Measurements from ENCODE around the gene MTG2. TPM values are rescaled to one million over a fixed set of nuclear protein-coding genes. Genes with fewer than 3 reads are reported as not detected.

MTG2 gene
- total and polyA plus RNA-seq, 8 donors = 13.6 to 77.9 (median 21.4) TPM

DNA sequence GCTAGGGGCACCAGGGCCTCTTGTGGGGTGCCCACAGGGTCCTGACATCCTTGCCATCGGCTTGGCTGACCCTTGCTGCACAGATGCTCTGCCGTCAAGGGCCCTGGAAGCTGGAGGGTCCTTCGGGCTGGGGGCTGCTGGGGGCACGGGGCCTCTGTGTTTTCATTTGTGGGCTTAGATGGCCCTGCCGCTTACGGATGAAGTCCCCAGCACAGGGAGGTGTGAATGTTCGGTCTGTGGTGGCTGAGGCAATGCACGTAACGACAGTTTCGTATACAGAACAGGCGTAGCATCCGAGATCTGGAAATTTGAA is 24.8 kb upstream of the MTG2 start:
- Histone ChIP-seq H3K27ac (no peak overlapping the region), H3K27me3 (no peaks in the 10 kb centered on the region), H3K4me1 (peaks cover 0 to 20% (median 16%) of the 10 kb centered on the region in 4 donors), H3K36me3 (peaks cover 24 to 71% (median 70%) of the 10 kb centered on the region in 4 donors), H3K9me3 (no peaks in the 10 kb centered on the region), H3K4me3 (no peak overlapping the region)
- DNase-seq = no peak
- intact Hi-C loops (cut with DNase I; ENCODE audit: low total_unique reads) = no loop called here
- WGBS, 5 donors = 96 to 97% (median 97%) methylated on average over 10 to 12 of the region's 12 CpGs
- no peak for TF ChIP-seq POLR2A (IDR thresholded peaks at IDR 0.05)
- TF ChIP-seq POLR2AphosphoS5 (IDR thresholded peaks at IDR 0.05) = no peak
- no peak for TF ChIP-seq EP300 (IDR thresholded peaks at IDR 0.05)
- TF ChIP-seq, protein P1, sequence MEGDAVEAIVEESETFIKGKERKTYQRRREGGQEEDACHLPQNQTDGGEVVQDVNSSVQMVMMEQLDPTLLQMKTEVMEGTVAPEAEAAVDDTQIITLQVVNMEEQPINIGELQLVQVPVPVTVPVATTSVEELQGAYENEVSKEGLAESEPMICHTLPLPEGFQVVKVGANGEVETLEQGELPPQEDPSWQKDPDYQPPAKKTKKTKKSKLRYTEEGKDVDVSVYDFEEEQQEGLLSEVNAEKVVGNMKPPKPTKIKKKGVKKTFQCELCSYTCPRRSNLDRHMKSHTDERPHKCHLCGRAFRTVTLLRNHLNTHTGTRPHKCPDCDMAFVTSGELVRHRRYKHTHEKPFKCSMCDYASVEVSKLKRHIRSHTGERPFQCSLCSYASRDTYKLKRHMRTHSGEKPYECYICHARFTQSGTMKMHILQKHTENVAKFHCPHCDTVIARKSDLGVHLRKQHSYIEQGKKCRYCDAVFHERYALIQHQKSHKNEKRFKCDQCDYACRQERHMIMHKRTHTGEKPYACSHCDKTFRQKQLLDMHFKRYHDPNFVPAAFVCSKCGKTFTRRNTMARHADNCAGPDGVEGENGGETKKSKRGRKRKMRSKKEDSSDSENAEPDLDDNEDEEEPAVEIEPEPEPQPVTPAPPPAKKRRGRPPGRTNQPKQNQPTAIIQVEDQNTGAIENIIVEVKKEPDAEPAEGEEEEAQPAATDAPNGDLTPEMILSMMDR (IDR thresholded peaks at IDR 0.05) = no peak

- intact Hi-C loops (cut with DNase I; ENCODE audit: low total_unique reads) = no loop called here
These were observed 24.3 kb upstream of the MTG2 start for GRCh38 chr20:62158541-62158940.

DNA sequence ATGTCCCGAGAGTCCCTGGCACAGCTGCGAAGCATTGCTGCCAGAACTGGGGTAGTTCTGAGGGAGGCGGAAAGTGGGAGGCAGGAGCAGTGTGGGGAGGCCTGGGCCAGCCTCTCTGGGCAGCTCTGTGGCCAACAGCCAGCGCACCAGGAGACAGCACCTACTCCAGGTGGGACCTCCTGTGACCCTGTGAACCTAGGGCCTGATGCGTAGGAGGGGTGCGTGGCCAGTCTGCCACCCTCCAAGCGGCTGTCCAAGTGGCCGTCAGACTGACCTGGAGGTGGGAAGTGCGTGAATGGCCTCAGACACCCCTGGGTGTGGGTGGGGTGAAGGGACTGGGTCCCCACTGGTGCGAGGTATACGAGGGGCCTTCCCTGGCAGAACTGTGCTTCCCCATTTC is 23.8 kb upstream of the MTG2 start:
- peaks cover 0 to 20% (median 16%) of the 10 kb centered on the region in 4 donors for H3K4me1 ChIP-seq
- no peak overlapping the region for H3K27ac ChIP-seq
- peaks cover 34 to 76% (median 75%) of the 10 kb centered on the region in 4 donors for H3K36me3 ChIP-seq
- no peaks in the 10 kb centered on the region for H3K9me3 ChIP-seq
- intact Hi-C loops (cut with DNase I; ENCODE audit: low total_unique reads) = no loop called here
- no peaks in the 10 kb centered on the region for H3K27me3 ChIP-seq
- TF ChIP-seq POLR2AphosphoS5 (IDR thresholded peaks at IDR 0.05) (no peak), EP300 (IDR thresholded peaks at IDR 0.05) (no peak), POLR2A (IDR thresholded peaks at IDR 0.05) (no peak)
- TF ChIP-seq, protein P1 (IDR thresholded peaks at IDR 0.05) = no peak
- DNase-seq = no peak
- 87 to 96% (median 90%) methylated on average over 8 to 11 of the region's 11 CpGs for WGBS, 5 donors
- H3K4me3 ChIP-seq = no peak overlapping the region

More at GRCh38 chr20:62158541-62158940, 24.3 kb upstream of the MTG2 start:
- Histone ChIP-seq H3K4me3 (no peak overlapping the region), H3K27me3 (no peaks in the 10 kb centered on the region), H3K4me1 (peaks cover 0 to 20% (median 16%) of the 10 kb centered on the region in 4 donors), H3K27ac (no peak overlapping the region), H3K36me3 (peaks cover 29 to 75% (median 71%) of the 10 kb centered on the region in 4 donors), H3K9me3 (no peaks in the 10 kb centered on the region)
- no peak for DNase-seq
- WGBS, 5 donors = 94 to 96% (median 95%) methylated on average over 21 to 22 of the region's 22 CpGs
- TF ChIP-seq EP300 (IDR thresholded peaks at IDR 0.05) (no peak), POLR2A (IDR thresholded peaks at IDR 0.05) (no peak)
- TF ChIP-seq, protein P1 (IDR thresholded peaks at IDR 0.05) = no peak

- Histone ChIP-seq H3K4me1 (peaks cover 0 to 20% (median 16%) of the 10 kb centered on the region in 4 donors), H3K27ac (no peak overlapping the region), H3K4me3 (no peak overlapping the region), H3K27me3 (no peaks in the 10 kb centered on the region), H3K36me3 (peaks cover 42 to 76% (median 75%) of the 10 kb centered on the region in 4 donors), H3K9me3 (no peaks in the 10 kb centered on the region)
- intact Hi-C loops (cut with DNase I; ENCODE audit: low total_unique reads) = no loop called here
- no peak for DNase-seq
- 75 to 85% (median 82%) methylated on average over 12 to 14 of the region's 14 CpGs for WGBS, 5 donors
- TF ChIP-seq POLR2AphosphoS5 (IDR thresholded peaks at IDR 0.05) (no peak), POLR2A (IDR thresholded peaks at IDR 0.05) (no peak), EP300 (IDR thresholded peaks at IDR 0.05) (no peak)
- TF ChIP-seq, protein P1 (IDR thresholded peaks at IDR 0.05) = no peak
These were observed 23.0 kb upstream of the MTG2 start for GRCh38 chr20:62159839-62160238.
